ENCODE results near the gene GLT8D2. TPM values are rescaled to one million over a fixed set of nuclear protein-coding genes. Genes with fewer than 3 reads are reported as not detected.

GLT8D2 gene
- total and polyA plus RNA-seq, 2 donors = 1.4 to 2.4 TPM

DNA sequence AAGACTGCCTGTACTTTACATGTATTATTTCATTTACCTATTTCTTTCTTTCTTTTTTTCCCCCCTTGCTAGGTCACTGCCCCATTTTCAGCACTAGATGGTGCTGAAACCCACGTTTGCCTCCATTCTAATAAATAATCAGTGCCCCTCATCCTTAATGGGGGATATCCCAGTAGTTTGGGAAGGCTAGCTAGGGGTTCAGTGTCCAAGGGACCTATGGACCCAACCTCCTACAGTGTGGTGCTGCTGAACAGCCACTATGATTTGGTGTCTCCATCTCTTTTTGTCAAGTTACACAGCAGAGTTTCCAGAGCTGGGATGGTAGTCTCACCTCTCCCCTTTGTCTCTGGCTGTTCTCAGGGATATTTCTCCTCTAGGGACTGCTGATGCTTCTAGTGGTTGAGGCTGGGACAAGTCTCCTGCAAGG is 7.8 kb upstream of the GLT8D2 start:
- no peak overlapping the region for H3K4me3 ChIP-seq (ENCODE audit: low read length in 2 of 2)
- peak in 2 of 9 donors; percentile 11 to 15 for DNase-seq (ENCODE audit: low read depth in 6 of 9, low spot score in 9 of 9)
- H3K9me3 ChIP-seq (ENCODE audit: control insufficient read depth in 2 of 2, insufficient read depth in 1 of 2, low read length in 1 of 2) = no peaks in the 10 kb centered on the region
- WGBS = 8% methylated on average over 1 of the region's 1 CpG
- H3K36me3 ChIP-seq (ENCODE audit: control insufficient read depth in 2 of 2, insufficient read depth in 2 of 2, low read length in 1 of 2) = no peaks in the 10 kb centered on the region
- H3K27me3 ChIP-seq (ENCODE audit: control insufficient read depth in 2 of 2, insufficient read depth in 1 of 2, low read length in 1 of 2) = peaks cover 0 to 4% of the 10 kb centered on the region in 2 donors
- H3K4me1 ChIP-seq (ENCODE audit: control insufficient read depth in 2 of 2, insufficient read depth in 2 of 2, low read length in 2 of 2) = no peaks in the 10 kb centered on the region
- H3K27ac ChIP-seq (ENCODE audit: low read depth in 1 of 2, low read length in 1 of 2) = no peak overlapping the region

DNA sequence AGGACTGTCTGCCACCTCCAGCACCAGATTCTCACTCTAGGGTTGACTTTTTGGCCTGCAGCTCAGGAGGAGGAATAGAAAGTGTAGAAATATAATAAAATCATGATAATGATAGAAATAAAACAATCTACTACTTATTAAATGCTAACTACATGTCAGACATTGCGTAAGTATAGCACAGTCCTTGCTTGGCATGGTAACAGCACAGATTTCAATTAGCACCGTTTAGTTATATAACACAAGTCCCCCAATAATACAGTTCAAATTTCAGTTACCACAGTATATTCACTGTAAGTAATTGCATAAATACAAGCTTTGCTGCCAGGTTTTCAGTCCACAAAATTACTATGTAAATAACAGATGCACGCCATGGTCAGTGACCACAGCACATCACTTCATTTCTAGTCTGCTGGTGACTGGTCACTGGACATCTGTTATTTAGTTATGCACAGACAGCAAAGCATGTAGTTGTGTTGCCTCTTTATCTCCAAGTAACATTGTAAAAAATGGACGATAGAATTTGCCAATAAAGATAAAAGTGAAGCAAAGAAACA is 6.5 kb upstream of the GLT8D2 start:
- Histone ChIP-seq H3K27ac (ENCODE audit: low read depth in 1 of 2, low read length in 1 of 2) (no peak overlapping the region), H3K36me3 (ENCODE audit: control insufficient read depth in 2 of 2, insufficient read depth in 2 of 2, low read length in 1 of 2) (no peaks in the 10 kb centered on the region), H3K4me3 (ENCODE audit: low read length in 2 of 2) (no peak overlapping the region), H3K4me1 (ENCODE audit: control insufficient read depth in 2 of 2, insufficient read depth in 2 of 2, low read length in 2 of 2) (no peaks in the 10 kb centered on the region), H3K9me3 (ENCODE audit: control insufficient read depth in 2 of 2, insufficient read depth in 1 of 2, low read length in 1 of 2) (no peaks in the 10 kb centered on the region), H3K27me3 (ENCODE audit: control insufficient read depth in 2 of 2, insufficient read depth in 1 of 2, low read length in 1 of 2) (peaks cover 0 to 8% of the 10 kb centered on the region in 2 donors)
- WGBS = 94% methylated on average over 4 of the region's 4 CpGs
- DNase-seq (ENCODE audit: low read depth in 6 of 9, low spot score in 9 of 9) = no peak

DNA sequence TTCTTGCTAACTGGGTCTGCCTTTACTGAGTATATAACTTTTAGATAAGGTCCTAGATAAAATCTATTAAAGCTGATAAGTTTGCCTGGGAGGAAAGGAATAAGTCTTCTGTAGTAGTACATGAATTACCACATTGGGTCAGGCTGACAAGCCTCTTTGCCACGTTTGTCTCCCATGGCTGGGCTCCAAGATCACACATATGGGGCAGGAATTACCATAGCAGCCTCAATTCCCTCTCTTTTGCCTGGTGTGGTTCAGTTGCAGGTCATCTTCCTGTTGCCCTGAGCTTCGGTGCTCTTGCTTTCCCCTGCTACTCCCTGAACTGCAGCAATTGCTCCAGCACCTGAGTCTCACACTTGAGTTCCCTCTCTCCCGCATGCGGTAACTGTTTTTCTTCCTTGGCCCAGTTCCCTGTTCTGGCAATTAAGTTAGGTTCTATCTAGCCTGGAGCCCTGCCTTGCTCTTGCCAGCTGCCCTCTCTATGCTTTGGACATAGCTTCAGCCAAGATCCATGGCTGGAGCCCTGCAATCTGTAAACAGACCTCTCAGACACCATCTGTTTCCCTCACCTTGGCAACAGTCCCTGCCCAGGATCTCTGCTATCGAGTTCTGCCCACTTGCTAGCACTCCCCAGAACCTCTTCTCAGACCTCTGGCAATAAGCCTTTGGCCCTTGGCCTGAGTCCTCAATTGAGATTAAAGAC is 5.8 kb upstream of the GLT8D2 start:
- H3K27ac ChIP-seq (ENCODE audit: low read depth in 1 of 2, low read length in 1 of 2) = no peak overlapping the region
- H3K9me3 ChIP-seq (ENCODE audit: control insufficient read depth in 2 of 2, insufficient read depth in 1 of 2, low read length in 1 of 2) = no peaks in the 10 kb centered on the region
- no peak for DNase-seq (ENCODE audit: low read depth in 6 of 9, low spot score in 9 of 9)
- H3K4me3 ChIP-seq (ENCODE audit: low read length in 2 of 2) = no peak overlapping the region
- no peaks in the 10 kb centered on the region for H3K4me1 ChIP-seq (ENCODE audit: control insufficient read depth in 2 of 2, insufficient read depth in 2 of 2, low read length in 2 of 2)
- WGBS = 78% methylated on average over 5 of the region's 5 CpGs
- no peaks in the 10 kb centered on the region for H3K36me3 ChIP-seq (ENCODE audit: control insufficient read depth in 2 of 2, insufficient read depth in 2 of 2, low read length in 1 of 2)
- peaks cover 0 to 10% of the 10 kb centered on the region in 2 donors for H3K27me3 ChIP-seq (ENCODE audit: control insufficient read depth in 2 of 2, insufficient read depth in 1 of 2, low read length in 1 of 2)

DNA sequence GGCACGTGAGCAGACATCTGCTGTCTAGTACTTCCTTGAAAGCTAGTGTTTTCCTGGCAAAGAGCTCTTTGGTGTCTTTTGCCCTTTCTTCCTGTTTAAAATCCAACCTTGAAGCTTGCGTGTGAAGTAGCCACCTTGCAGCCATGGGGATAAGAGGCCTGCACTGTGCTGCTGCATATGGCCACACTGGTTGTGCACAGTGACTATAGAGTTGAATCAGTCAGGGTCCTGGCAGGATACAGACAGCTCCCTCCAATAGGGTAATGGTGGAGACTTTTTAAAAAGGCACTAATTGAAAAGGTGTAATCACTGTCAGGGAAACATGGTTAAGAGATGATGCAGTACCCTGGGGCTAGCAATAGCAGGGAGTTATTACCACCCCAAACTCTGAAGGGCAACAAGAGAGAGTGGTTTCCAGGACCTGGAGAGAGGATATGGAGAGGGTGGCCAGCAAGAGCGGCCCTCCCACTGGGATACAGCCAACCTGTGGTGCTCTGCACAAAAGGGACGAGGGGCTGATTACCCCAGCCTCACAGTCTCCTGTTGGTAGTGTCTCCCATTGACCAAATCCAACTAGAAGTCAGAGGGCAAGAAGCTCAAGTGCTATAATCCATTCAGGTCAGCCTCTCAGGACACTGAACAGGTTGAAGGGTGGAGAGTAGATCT is 4.8 kb upstream of the GLT8D2 start:
- 83% methylated on average over 4 of the region's 4 CpGs for WGBS
- H3K9me3 ChIP-seq (ENCODE audit: control insufficient read depth in 2 of 2, insufficient read depth in 1 of 2, low read length in 1 of 2) = no peaks in the 10 kb centered on the region
- peaks cover 7 to 21% of the 10 kb centered on the region in 2 donors for H3K27me3 ChIP-seq (ENCODE audit: control insufficient read depth in 2 of 2, insufficient read depth in 1 of 2, low read length in 1 of 2)
- H3K4me1 ChIP-seq (ENCODE audit: control insufficient read depth in 2 of 2, insufficient read depth in 2 of 2, low read length in 2 of 2) = no peaks in the 10 kb centered on the region
- H3K4me3 ChIP-seq (ENCODE audit: low read length in 2 of 2) = no peak overlapping the region
- no peak overlapping the region for H3K27ac ChIP-seq (ENCODE audit: low read depth in 1 of 2, low read length in 1 of 2)
- H3K36me3 ChIP-seq (ENCODE audit: control insufficient read depth in 2 of 2, insufficient read depth in 2 of 2, low read length in 1 of 2) = no peaks in the 10 kb centered on the region
- DNase-seq (ENCODE audit: low read depth in 6 of 9, low spot score in 9 of 9) = no peak

DNA sequence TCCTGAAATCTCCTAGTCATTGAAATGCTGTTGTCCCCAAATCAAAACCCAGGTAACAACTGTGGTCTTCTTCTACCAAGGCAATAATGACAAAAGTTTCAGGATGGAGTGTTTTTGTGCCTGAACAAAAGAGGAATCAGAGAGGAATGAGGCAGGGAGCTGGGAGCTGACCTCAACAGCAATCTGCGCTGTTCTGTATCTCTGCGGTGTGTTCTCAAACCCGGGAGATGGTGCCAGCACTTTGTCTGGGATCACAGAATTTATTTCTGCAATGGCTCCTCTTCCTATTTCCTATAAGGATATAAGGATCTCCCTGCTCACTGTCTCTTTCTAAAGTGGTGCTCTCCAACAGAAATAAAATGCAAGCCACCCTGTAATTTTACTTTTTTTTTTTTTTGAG is 449 bp upstream of the GLT8D2 start:
- Histone ChIP-seq H3K9me3 (ENCODE audit: control insufficient read depth in 2 of 2, insufficient read depth in 1 of 2, low read length in 1 of 2) (no peaks in the 10 kb centered on the region), H3K36me3 (ENCODE audit: control insufficient read depth in 2 of 2, insufficient read depth in 2 of 2, low read length in 1 of 2) (no peaks in the 10 kb centered on the region), H3K27ac (ENCODE audit: low read depth in 1 of 2, low read length in 1 of 2) (no peak overlapping the region), H3K4me1 (ENCODE audit: control insufficient read depth in 2 of 2, insufficient read depth in 2 of 2, low read length in 2 of 2) (no peaks in the 10 kb centered on the region), H3K27me3 (ENCODE audit: control insufficient read depth in 2 of 2, insufficient read depth in 1 of 2, low read length in 1 of 2) (peaks cover 12 to 31% of the 10 kb centered on the region in 2 donors), H3K4me3 (ENCODE audit: low read length in 2 of 2) (no peak overlapping the region)
- WGBS = 56% methylated on average over 3 of the region's 3 CpGs
- DNase-seq (ENCODE audit: low read depth in 6 of 9, low spot score in 9 of 9) = no peak

DNA sequence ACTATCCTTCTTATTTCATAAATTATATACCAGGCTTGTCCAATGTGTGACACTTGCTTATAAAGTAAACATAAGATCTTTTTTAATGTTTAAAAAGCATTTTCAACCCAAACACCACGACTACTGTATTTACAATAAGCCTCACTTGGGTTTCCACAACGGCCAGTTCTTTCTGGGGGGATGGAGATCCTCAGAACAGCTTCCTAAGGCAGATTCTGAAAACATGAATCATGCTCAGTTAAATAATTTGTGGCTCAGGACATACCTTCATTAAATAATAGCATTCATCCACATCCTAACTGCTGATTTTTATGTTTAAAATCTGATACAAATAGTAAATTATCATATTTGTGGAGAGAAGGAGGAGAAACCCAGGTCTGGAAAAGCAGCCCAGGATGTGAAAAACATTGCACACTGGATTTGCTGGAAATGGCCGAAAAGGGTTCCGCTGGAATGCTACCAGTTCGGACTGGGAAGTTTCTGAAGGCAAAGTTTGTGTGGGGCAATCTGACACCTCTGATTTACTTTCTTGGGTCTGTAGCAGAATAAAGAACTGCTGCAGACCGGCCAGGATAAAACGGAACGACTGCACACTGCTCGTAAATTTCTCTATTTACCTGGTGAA is 597 bp downstream of the GLT8D2 start:
- Histone ChIP-seq H3K27me3 (ENCODE audit: control insufficient read depth in 2 of 2, insufficient read depth in 1 of 2, low read length in 1 of 2) (peaks cover 12 to 34% of the 10 kb centered on the region in 2 donors), H3K36me3 (ENCODE audit: control insufficient read depth in 2 of 2, insufficient read depth in 2 of 2, low read length in 1 of 2) (no peaks in the 10 kb centered on the region), H3K27ac (ENCODE audit: low read depth in 1 of 2, low read length in 1 of 2) (no peak overlapping the region)

DNA sequence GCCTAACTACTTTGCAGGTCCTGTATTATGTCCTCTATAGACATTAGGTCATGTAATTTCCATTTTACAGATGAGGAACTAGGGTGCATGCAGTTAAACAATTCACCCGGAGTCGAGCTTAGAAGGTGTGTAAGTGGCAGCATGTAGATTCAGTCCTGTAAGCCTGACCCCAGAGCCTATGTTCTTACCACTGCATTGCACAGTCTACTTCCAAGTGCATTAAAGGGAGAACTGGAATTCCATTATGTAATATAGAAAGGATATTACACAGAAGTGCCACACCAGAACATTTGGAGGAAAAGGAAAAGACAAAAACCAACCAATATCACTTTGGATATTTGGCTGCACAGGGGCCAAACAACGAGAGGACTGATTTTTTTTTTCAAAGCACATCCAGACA is 1.2 kb downstream of the GLT8D2 start:
- peaks cover 12 to 34% of the 10 kb centered on the region in 2 donors for H3K27me3 ChIP-seq (ENCODE audit: control insufficient read depth in 2 of 2, insufficient read depth in 1 of 2, low read length in 1 of 2)
- H3K27ac ChIP-seq (ENCODE audit: low read depth in 1 of 2, low read length in 1 of 2) = no peak overlapping the region
- no peak for DNase-seq (ENCODE audit: low read depth in 6 of 9, low spot score in 9 of 9)
- no peaks in the 10 kb centered on the region for H3K4me1 ChIP-seq (ENCODE audit: control insufficient read depth in 2 of 2, insufficient read depth in 2 of 2, low read length in 2 of 2)
- WGBS = 96% methylated on average over 3 of the region's 3 CpGs
- no peaks in the 10 kb centered on the region for H3K36me3 ChIP-seq (ENCODE audit: control insufficient read depth in 2 of 2, insufficient read depth in 2 of 2, low read length in 1 of 2)
- H3K4me3 ChIP-seq (ENCODE audit: low read length in 2 of 2) = no peak overlapping the region
- H3K9me3 ChIP-seq (ENCODE audit: control insufficient read depth in 2 of 2, insufficient read depth in 1 of 2, low read length in 1 of 2) = no peaks in the 10 kb centered on the region

More for the DNA sequence above, 597 bp downstream of the GLT8D2 start:
- 62% methylated on average over 9 of the region's 9 CpGs for WGBS
- DNase-seq (ENCODE audit: low read depth in 6 of 9, low spot score in 9 of 9) = no peak
- H3K9me3 ChIP-seq (ENCODE audit: control insufficient read depth in 2 of 2, insufficient read depth in 1 of 2, low read length in 1 of 2) = no peaks in the 10 kb centered on the region
- no peak overlapping the region for H3K4me3 ChIP-seq (ENCODE audit: low read length in 2 of 2)
- no peaks in the 10 kb centered on the region for H3K4me1 ChIP-seq (ENCODE audit: control insufficient read depth in 2 of 2, insufficient read depth in 2 of 2, low read length in 2 of 2)

DNA sequence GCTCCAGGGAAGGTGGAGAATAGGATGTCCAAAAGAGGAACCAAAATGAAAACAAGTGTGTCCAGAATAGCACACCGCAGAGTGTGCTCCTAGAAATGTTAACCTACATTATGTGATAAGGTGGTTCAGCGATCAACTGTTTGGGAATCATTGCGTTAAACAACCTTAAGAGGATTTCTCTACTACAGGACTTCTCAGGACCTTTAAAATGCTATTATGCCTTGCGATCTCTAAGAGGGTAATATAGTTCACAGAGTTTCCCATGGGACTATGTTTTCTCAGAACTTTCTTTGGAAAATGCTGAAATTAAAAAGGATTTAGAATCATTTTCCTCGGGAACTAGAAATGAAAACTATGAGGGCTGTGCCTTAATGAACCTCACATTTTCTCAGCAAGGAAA is 1.8 kb downstream of the GLT8D2 start:
- Histone ChIP-seq H3K27ac (ENCODE audit: low read depth in 1 of 2, low read length in 1 of 2) (no peak overlapping the region), H3K27me3 (ENCODE audit: control insufficient read depth in 2 of 2, insufficient read depth in 1 of 2, low read length in 1 of 2) (peaks cover 12 to 32% of the 10 kb centered on the region in 2 donors), H3K4me3 (ENCODE audit: low read length in 2 of 2) (no peak overlapping the region), H3K36me3 (ENCODE audit: control insufficient read depth in 2 of 2, insufficient read depth in 2 of 2, low read length in 1 of 2) (no peaks in the 10 kb centered on the region), H3K4me1 (ENCODE audit: control insufficient read depth in 2 of 2, insufficient read depth in 2 of 2, low read length in 2 of 2) (no peaks in the 10 kb centered on the region), H3K9me3 (ENCODE audit: control insufficient read depth in 2 of 2, insufficient read depth in 1 of 2, low read length in 1 of 2) (no peaks in the 10 kb centered on the region)
- no peak for DNase-seq (ENCODE audit: low read depth in 6 of 9, low spot score in 9 of 9)
- WGBS = 84% methylated on average over 5 of the region's 5 CpGs

DNA sequence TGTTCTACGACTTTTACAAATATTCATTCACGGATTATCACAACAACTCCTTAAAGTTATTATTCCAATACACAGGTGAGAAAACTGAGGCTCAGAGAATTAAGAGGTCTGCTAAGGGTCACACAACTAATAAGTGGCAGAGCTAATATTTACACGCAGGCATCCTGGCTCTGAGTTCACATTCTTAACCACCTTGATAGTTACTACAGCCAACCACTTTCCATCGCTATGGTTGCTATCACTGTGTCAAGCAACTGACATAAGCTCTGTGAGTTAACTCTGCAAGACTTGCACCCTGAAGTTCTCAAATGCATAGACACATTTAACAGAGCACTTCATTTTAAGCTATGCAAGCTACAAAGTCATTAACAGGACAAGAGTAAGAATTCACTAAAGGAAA is 3.7 kb downstream of the GLT8D2 start:
- 97% methylated on average over 4 of the region's 4 CpGs for WGBS
- Histone ChIP-seq H3K4me3 (ENCODE audit: low read length in 2 of 2) (no peak overlapping the region), H3K36me3 (ENCODE audit: control insufficient read depth in 2 of 2, insufficient read depth in 2 of 2, low read length in 1 of 2) (no peaks in the 10 kb centered on the region), H3K9me3 (ENCODE audit: control insufficient read depth in 2 of 2, insufficient read depth in 1 of 2, low read length in 1 of 2) (no peaks in the 10 kb centered on the region), H3K27me3 (ENCODE audit: control insufficient read depth in 2 of 2, insufficient read depth in 1 of 2, low read length in 1 of 2) (peaks cover 12 to 27% of the 10 kb centered on the region in 2 donors), H3K27ac (ENCODE audit: low read depth in 1 of 2, low read length in 1 of 2) (no peak overlapping the region), H3K4me1 (ENCODE audit: control insufficient read depth in 2 of 2, insufficient read depth in 2 of 2, low read length in 2 of 2) (no peaks in the 10 kb centered on the region)
- no peak for DNase-seq (ENCODE audit: low read depth in 6 of 9, low spot score in 9 of 9)
